Upper lobe of left lung (tissue), 4 donors: ENCODE results near the gene FAM24A.

Experiments
- CTCF ChIP-seq, 6 experiments: fragments of 450-650 bp in 4 of 6; fragments of 200-600 bp in 2 of 6; sonication (generic) in 2 of 6; IDR thresholded peaks; one replicate each; pipeline ENCODE4 v1.5.1; 2016 to 2019; ENCODE audit warnings: antibody characterized with exemption in 6 of 6
- EP300 ChIP-seq, 4 donors: sonication (generic); formaldehyde crosslinking; IDR thresholded peaks; one replicate each; pipeline ENCODE4 v1.5.1; 2017; ENCODE audit warnings: antibody characterized with exemption in 4 of 4, control low read depth in 2 of 4

DNA sequence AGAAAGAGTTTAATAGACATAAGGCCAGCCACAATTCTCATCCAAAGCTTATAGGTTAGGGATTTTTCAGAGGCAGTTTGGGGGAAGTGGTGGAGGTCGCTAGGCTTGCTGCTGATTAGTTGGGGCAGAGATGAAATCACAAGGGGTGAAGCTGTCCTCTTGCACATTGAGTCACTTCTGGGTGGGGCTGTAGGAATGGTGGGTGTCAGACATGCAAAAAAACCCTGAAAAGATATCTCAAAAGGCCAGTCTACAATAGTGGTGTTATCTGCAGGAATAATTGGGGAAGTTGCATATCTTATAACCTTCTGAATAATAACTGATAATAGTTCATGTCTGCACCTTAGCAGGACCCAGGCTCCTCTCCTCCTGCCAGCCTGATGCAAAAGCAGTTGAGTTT is 33.1 kb upstream of the FAM24A start:
- TF ChIP-seq CTCF (IDR thresholded peaks at IDR 0.05) (no peak), EP300 (IDR thresholded peaks at IDR 0.05) (no peak)
